Prostate gland (tissue), 2 donors: ENCODE measurements around the gene UBALD2.
"Not testable (repeated sequence)": the region's sequence is repeated elsewhere in the genome, so short reads cannot be mapped to it uniquely, and the experiment has no call there.

Experiments used
- CTCF ChIP-seq, 4 experiments: fragments of 200-600 bp in 2 of 4; fragments of 450-650 bp in 2 of 4; sonication (generic) in 2 of 4; IDR thresholded peaks; 1 replicate in 3 of 4; 2 replicates in 1 of 4; pipeline ENCODE4 v1.5.1; 2016 to 2019; ENCODE audit warnings: antibody characterized with exemption in 4 of 4, mild to moderate bottlenecking in 2 of 4, moderate library complexity in 2 of 4
- POLR2AphosphoS5 ChIP-seq: sonication (generic); formaldehyde crosslinking; IDR thresholded peaks from one replicate; pipeline ENCODE4 v1.6.1; 2017; ENCODE audit warnings: antibody characterized with exemption

- TF ChIP-seq CTCF (IDR thresholded peaks at IDR 0.05); POLR2AphosphoS5: not testable (repeated sequence)
Observed at GRCh38 chr17:76256430-76257050, 8.6 kb upstream of the UBALD2 start.
